Gastroesophageal sphincter (tissue), 3 donors: ENCODE results near the gene TEC.

Experiments used
- POLR2A ChIP-seq, 2 donors: fragments of 450-650 bp; IDR thresholded peaks; one replicate each; pipeline ENCODE4 v1.6.1; 2017; ENCODE audit warnings: antibody characterized with exemption in 2 of 2, mild to moderate bottlenecking in 2 of 2, moderate library complexity in 1 of 2
- POLR2AphosphoS5 ChIP-seq: sonication (generic); formaldehyde crosslinking; IDR thresholded peaks from one replicate; pipeline ENCODE4 v1.6.1; 2017; ENCODE audit warnings: antibody characterized with exemption
- TF ChIP-seq, protein P1 (sequence below), 4 experiments: fragments of 200-600 bp in 2 of 4; fragments of 450-650 bp in 2 of 4; sonication (generic) in 1 of 4; IDR thresholded peaks; one replicate each; pipeline ENCODE4 v1.5.1; 2017 to 2019; ENCODE audit warnings: antibody characterized with exemption in 4 of 4, mild to moderate bottlenecking in 2 of 4, moderate library complexity in 2 of 4

- TF ChIP-seq POLR2AphosphoS5 (no peak), POLR2A (IDR thresholded peaks at IDR 0.05) (no peak)
- TF ChIP-seq, protein P1, sequence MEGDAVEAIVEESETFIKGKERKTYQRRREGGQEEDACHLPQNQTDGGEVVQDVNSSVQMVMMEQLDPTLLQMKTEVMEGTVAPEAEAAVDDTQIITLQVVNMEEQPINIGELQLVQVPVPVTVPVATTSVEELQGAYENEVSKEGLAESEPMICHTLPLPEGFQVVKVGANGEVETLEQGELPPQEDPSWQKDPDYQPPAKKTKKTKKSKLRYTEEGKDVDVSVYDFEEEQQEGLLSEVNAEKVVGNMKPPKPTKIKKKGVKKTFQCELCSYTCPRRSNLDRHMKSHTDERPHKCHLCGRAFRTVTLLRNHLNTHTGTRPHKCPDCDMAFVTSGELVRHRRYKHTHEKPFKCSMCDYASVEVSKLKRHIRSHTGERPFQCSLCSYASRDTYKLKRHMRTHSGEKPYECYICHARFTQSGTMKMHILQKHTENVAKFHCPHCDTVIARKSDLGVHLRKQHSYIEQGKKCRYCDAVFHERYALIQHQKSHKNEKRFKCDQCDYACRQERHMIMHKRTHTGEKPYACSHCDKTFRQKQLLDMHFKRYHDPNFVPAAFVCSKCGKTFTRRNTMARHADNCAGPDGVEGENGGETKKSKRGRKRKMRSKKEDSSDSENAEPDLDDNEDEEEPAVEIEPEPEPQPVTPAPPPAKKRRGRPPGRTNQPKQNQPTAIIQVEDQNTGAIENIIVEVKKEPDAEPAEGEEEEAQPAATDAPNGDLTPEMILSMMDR (IDR thresholded peaks at IDR 0.05), result no peak
These were observed 112.4 kb downstream of the TEC start for GRCh38 chr4:48157271-48157670.
